ENCODE measurements around the gene PDE4B.
A peak's percentile ranks its signal among the peaks of the same experiment; 100 is the strongest.

The PDE4B gene

DNA sequence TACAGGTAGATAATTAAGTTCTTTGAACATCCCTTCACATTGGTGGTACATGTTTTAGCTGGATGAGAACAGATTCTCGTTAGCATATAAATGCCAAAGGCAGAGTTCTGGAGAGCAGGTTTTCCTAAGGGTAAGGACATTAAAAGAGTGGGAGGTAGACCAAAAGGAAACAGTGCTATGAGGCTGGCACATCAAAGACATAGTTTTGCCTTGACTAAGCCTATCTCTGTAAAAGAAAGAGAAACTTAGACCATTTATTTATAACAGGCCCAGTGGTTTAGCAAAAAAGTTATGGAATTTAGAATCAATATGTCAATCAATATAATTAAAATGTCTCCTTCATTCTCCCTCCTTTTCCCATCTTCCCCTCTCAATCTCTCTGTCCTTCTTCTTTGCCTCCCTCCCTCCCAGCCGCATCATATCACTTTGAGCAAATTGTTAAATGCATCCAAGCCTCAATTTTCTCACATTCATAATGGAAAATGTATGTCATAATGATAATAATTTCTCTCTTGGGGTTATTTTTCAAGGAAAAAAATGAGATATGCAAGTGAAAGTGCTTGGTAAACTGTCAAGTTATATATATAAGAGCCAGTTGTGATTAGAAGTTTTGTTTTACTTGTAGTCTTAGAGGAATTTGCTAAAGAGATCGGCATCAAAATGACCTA lies 531.4 kb downstream of the PDE4B start:
- DNase-seq: no peak

DNA sequence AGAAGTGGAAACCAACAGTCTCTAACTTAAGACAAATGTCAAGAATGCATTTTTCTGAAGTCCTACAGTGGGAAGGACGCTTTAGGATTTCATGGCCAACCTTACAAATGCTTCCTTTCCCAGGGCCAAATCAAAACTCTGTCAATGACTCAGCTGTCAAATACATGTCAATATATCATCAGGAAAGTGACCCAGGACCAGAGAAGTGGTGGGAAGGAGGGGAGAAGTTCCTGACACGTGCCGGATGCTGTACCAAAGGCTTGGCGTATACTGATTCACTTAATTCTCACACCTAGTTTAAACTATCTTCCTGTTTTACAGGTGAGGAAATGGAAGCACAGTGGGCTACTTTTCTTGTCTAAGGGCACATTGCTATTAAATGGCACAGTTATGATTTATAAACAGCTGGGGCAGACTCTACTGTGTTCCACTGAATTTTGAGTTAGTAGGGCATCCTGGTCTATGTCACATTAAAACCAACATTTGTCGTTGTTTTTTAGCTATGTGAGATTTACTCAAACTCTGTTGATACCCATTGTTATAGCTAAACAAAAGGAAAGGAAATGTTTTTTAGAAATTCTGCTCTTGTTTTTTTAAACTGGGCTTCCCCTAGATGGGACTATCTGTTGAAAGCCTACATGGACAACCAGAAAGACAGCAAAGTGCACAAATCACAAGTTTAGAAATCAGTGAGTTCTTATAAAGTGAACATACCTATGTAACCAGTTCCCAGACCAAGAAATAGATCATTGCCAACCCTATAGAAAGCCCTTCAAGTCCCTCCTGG lies 533.1 kb downstream of the PDE4B start:
- no peak for DNase-seq

DNA sequence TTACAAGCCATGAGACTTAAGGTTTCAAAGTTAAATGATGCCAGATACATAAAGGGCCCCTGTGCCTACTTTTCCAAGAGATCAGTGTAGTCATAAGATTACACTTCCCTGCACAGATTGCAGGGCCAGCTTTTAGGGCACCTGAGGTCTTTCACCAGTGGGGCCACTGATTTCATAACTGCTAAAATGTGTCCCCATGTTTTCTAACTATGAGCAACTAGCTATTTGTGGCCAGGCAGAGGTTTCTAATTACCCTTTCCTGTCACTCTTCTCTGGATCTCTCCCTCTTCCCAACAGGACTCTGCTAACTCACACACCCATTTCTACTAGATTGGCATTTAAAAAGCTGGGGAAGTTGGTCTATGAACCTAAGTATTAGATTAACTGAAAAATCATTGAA lies 534.2 kb downstream of the PDE4B start:
- DNase-seq: no peak

DNA sequence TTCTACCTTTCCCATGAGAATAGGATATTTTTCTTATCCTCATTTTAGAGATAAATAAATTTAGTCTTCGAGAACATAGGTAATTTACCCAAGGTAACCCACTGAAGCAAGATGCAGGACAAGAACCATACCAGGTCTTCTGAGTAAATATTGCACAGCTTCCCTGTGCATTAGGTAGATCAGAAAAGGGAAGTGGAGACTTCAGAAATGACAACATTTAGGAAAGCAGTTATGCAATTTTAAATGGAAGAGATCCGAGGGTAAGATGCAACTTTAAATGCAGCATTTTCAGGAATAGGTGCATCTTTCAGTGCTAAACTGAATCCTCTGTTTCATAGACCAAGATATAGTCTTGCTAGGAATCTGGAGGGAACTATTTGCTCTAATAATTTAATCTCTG lies 534.9 kb downstream of the PDE4B start:
- no peak for DNase-seq

DNA sequence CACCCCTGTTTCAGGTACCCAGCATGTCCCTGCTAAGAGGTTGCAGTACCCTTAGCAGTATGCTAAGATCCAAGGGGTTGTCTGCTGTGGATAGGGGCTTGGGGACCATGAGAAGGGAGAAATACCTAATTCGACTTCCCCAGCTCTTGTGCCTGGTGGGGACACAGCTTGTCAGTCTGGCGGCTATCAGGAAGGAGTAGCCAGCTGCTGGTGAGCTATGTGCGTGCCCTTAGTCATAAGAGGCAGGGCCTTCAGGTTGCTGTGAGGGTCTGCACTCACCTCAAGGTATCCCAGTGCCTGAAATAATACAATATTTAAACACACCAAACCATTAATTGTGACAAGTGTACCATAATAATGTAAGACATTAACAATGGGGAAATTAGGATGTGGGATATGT lies 536.2 kb downstream of the PDE4B start:
- DNase-seq: no peak

DNA sequence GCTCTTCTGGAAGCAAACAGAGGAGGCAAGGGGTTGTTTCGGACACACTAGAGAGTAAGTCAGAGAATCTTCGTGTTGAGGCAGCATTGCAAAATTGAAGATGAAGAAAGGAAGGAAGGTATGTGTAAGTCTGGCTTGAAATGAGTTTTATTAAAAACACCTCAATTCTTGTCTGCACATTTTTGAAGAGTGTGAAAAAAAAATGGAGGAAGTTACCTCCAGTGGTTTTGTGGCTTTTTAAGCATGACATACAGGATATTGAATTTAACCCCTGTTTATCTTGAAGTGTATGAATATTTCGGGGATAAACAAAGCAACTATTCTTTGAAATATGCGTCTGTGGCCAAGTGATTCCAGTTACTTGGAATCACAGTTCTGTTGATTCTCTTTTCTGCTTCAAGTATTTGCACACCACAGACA lies 538.0 kb downstream of the PDE4B start:
- DNase-seq: no peak

DNA sequence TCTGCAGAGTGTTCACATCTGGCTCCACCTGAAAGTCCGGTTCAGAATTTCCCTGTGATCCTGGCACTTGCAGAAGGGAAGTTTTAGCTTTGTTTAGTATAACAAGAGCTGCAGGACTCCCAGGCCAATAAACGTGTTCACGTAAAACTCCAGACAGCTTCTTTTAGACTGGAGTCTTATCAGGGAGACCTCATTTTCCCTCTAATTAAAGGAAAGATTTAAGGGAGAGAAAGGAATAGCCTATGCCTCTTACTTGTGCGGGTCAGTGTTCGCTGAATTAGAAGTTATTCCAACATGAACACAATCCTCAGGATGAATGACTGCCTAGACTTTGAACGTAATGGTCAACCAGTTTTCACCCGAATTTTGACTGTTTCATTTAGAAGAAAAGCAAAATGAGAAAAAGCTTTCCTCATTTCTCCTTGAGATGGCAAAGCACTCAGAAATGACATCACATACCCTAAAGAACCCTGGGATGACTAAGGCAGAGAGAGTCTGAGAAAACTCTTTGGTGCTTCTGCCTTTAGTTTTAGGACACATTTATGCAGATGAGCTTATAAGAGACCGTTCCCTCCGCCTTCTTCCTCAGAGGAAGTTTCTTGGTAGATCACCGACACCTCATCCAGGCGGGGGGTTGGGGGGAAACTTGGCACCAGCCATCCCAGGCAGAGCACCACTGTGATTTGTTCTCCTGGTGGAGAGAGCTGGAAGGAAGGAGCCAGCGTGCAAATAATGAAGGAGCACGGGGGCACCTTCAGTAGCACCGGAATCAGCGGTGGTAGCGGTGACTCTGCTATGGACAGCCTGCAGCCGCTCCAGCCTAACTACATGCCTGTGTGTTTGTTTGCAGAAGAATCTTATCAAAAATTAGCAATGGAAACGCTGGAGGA lies 539.2 kb downstream of the PDE4B start:
- peak; percentile 29 to 40 for DNase-seq

DNA sequence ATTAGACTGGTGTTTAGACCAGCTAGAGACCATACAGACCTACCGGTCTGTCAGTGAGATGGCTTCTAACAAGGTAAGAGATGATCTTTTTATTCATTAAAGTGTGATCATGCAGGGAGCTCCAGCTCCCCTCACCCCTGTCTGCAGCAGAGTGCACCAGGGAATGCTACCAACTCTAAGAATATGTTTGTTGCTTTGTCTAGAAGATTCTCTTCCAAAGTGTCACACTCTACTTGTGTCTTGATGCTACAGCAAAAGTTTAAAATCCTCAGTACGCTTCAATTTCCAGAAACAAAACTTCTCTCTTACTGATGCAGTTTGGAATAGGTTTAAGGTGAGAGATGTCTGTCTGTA lies 539.8 kb downstream of the PDE4B start:
- no peak for DNase-seq

DNA sequence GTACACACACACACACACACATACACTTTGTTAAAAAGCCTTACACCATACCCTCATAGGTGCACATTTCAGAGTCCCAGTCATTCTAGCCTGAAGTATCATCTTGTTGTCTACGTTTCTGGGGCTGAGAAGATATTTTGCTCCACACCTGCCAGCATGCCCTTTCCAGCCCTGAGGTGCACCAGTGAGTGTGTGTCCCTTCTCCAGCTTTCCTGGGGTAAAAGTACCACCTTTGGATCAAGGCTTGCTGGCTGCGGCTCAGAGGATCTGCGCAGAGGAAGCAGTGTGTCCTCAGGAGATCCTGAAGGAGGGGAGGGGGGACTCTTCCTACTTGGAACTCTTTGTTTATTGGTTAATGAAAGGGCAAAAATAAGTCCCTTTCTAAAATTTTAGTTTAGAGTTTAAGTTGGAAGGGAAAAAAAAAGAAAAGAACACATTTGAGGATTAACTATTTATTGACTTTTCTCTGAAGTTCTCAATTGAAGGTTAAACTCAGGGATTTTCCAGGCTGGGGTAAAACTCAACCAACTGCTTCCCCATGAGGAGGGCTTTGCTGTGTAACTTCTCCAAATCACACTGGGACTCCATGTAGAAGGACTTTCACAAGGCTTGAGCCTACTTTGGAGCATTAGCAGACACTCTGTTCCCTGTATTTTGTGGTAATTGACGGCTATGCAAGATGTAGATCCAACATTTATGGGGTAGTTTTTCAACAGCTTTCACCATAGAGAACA lies 540.9 kb downstream of the PDE4B start:
- no peak for DNase-seq

DNA sequence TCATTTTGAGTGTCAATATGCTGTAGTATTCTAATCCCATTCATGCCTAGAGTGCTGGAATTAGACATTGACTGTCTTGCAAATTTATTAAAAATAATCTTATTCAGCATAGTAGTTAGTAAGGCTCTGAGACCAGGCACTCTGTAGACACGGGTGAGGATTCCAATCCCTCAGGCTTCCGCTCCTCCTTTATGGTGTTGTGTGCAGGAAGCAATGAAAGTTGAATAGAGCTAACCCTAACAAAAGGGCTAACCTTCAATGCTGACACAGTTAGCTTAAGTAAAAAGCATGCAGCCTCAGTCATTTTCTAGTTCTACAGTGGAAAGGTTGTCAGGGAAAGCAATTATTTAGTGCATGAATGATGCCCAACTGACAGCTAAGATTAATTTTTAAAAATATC lies 541.6 kb downstream of the PDE4B start:
- DNase-seq: no peak

DNA sequence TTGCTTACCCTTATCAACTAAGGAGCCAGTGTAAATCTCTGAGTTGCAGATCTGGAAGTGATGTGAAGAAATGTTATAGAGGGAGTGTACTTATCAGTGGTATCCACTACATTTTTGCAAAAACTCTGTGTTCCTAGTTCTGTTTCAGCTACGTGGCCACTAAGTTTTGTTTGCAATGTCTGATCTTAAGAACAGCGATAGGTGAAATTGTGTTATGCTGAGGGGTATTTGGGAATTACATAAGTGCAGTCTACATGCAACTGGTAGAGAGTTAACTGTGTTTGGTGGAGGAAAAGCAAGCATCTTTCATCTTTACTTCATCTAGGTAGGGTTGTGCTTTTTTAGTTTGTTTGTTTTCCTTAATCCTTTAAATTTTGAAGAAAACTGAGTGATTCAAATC lies 542.4 kb downstream of the PDE4B start:
- DNase-seq: no peak

DNA sequence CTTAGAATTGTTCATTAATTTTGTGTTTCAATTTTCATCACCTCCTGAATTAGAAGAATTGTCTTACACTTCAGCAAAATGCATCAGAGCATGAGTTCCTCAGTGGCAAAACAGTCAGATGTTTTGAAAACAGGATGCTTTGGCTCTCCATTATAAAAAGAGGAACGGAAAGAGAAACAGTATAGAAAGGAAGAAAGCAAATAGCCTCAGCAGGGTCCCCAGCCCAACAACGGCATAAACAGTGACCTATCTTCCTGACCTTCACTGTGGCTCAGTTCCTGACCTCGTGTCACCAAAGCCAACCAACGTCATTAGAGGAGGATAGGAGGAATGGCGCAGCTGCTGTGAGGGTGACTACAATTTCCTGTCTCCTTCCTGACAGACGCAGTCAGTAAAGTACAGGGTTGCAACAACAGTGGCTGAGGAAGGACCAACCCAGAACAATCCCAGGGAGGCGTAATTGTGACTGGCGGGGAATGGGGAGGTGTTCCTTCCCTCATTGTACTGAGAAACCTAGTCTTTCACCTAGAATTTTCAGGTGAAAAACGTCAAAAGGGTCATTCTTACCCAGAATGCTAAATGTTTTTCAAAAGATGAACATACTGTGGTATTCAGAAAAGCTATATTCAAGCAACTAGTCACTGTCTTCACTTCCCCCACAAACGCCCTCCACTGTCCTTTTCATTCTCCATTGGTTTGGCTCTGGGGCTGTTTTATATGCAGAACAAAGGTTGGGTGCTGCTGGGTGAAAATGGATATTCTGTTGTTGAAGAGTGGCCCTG lies 543.4 kb downstream of the PDE4B start:
- DNase-seq: peak; percentile 31 to 61

DNA sequence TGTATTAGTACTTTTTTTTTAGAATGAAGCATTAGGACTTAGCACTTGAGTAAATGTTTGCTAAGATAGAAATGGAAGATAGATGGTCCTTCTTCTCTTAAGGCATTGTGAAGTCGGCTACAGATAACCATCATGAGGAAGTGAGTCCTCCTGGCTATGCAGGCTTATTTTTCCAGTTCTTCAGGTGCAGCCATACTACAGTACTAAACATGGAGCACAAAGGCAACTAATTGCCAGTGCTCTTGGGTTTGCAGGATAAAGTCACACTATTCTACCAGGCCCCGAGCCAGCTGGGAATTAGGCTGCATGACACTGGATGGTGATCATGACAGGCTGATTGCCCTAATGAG lies 543.9 kb downstream of the PDE4B start:
- DNase-seq: no peak

DNA sequence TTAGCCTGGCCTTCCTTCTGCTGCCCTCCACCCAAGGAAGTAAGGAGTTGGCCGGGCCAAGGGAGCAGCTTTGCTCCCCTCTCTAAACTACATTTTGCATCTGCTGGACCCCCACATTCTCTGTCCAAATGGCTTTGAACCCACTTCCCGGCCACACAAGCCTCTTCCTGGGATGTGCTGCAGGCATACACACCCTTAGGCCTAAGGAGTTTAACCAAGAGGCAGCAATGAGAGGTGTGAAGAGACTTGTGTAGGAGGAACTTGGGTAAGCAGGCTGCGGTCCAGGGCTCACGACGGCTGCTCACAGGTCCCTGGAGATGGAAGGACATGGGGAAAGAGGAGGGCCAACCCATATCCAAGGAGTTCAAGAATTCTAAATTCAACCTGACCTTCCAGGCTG lies 544.6 kb downstream of the PDE4B start:
- DNase-seq: no peak

DNA sequence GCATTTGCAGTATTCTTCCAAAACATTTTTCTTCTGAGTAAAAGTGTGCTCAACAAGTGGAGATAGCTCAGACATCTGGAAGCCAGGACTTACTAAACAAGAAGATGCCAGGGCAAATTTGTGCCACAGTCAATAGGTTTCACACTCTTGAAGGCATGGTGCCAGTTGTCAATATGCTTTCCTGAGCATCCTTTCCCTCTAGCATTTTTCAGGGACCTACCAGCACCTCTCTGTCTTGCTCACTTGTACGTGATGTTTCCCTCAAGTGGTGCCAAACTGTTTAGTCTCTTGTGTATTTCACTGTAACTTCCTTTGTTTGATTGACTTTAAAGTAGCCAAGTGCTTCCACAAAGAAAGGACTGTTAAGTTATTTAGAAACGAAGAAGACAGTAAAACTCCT lies 547.2 kb downstream of the PDE4B start:
- no peak for DNase-seq

DNA sequence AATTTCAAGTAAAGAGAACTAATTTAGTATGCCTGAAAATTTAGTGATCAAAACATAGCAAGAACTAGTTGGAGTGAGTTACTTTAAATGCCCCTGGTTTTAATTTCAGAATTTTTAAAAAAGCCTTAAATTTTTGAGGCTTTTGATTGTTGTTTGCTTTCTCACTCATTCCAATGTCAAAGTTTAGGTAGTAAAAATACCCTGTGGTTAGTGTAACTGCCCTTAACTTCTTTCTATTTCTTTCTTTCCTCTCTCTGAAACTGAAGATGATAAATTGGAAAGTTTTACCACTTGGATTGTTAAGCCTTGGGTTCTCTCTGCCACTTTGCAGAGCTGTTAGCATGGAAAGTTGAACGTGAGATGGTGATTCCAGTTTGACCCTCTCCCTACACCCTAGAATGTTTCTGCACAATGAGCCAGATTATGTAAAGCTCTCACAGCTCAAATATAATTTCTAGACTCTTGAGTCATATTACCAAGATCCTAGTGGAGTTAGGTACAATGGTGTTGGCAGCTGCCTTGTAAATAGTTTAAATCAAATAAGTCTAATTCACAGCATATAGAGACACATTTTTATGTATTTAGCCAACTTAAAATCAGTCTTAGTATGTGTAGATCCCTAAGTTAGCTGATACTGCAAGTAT lies 548.9 kb downstream of the PDE4B start:
- no peak for DNase-seq

DNA sequence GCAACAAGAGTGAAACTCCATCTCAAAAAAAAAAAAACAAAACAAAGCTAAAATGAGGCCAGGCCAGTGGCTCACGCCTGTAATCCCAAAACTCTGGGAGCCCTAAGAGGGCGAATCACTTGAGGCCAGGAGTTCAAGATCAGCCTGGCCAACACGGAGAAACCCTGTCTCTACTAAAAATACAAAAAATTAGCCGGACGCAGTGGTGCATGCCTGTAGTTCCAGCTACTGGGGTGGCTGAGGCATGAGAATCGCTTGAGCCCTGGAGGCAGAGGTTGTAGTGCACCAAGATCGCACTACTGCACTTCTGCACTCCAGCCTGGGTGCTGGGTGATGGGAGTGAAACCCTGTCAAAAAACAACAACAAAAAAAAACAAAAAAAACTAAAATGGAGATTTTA lies 550.0 kb downstream of the PDE4B start:
- no peak for DNase-seq

DNA sequence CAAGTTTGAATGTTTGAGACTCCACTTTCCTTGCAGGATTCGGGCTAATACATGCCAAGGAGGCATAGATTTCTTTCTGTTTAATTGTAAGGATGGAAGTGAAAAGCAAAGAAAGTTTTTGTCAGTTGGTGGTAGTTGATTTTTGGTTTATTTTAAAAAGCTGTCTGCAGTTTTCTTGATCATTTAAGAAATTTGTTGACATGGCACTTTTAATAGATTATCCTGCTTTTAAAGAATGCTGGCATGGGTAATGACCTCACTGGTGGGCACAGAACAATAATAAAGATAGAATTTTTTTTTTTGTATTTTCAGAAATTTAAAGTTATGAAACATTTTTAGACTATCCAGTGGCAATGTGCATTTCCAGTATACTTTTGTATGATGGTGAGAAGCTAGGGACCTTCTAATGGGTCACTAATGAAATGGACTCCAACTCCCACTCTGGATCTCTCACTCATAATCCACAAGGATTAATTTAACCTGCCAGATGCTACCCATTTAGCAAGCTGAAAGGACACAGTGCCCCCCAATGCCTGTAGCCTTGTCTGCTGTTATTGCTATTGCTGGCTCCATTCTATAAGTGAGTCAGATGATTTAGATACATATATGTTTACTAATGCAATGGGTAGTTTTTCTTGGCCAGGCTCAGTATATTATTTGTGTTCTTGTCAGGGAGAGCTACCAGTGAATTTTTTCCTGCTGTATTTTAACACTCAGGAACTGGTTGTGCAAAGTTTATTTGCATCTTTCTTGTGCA lies 551.1 kb downstream of the PDE4B start:
- no peak for DNase-seq

DNA sequence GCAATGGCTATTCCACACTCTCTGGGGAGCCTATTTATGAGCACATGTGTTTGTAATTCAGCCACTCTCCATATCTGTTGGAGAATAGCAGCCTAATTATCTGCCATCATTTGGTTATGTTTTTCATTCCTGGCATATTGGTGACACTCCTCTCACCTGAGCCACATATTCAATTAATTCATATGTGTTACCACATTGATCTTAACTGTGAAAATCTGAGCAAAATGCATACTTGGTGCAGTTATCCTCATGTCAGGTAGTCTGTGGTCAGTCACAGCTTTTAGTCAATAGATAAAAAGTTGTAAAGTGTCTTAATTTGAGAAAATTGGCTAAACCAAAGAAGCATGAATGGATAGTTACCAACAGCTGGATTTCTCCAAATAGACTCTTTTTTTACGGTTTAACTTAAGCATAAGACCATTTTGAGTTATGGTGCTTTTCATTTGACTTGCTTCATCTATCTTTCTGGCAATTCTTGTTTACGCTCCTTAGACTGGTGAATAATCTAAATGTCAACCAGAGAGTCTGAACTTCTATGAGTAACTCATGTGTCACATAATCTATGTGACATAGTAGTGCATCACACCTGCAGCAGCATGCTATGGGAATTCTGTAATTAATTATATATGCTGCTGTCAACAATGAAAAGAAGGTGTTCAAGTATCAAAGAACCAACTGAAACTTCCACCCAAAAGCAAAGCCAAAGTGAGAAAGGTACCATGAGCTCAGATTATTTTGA lies 553.5 kb downstream of the PDE4B start:
- no peak for DNase-seq

DNA sequence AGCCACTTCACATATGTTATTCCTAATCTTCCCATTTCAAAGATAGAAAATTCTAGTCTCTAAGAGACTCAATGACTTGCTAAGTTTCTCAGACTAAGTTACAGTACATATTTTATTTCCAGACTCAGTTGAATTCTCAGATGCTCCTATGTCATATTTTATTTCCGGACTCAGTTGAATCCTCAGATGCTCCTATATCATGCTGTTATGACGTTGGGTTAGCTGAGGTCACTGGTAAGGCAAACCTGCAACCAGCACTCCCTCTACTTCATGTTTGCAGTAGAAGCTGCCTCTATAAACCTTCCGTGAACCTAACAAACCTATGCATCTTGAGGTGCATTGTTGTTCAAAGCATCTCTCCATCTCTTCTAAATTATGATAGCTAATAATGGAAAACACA lies 554.2 kb downstream of the PDE4B start:
- no peak for DNase-seq
